Natural killer cell (primary cell): ENCODE data around the gene FAM107B. TPM values are rescaled to one million over a fixed set of nuclear protein-coding genes. Genes with fewer than 3 reads are reported as not detected.
A peak's percentile ranks its signal among the peaks of the same experiment; 100 is the strongest.

ENCODE experiments used
- ATAC-seq, 3 donors: fragments of 150-1000 bp in 2 of 3; fragments of 200-7000 bp in 1 of 3; cut with Tn5 transposase; 1 replicate in 1 of 3; 2 replicates in 2 of 3; pipeline ENCODE4 v1.10.0; 2021; ENCODE audit warnings: mild to moderate bottlenecking in 2 of 3, moderate library complexity in 2 of 3
- DNase-seq, 2 donors: peaks; one replicate each; pipeline versions ENCODE4 v3.0.0 to v3.0.0-alpha.2; 2013 to 2021; ENCODE audit warnings: mixed read lengths in 1 of 2
- H3K27ac ChIP-seq: one replicate; pipeline ENCODE4 v1.5.1; 2013; ENCODE audit warnings: mild to moderate bottlenecking, low read length
- H3K27me3 ChIP-seq: one replicate; pipeline ENCODE4 v1.6.1; 2013; ENCODE audit warnings: low read length; ENCODE audit not compliant: control insufficient read depth, insufficient read depth
- H3K36me3 ChIP-seq: one replicate; pipeline ENCODE4 v1.6.1; 2013; ENCODE audit warnings: low read length; ENCODE audit not compliant: control insufficient read depth, insufficient read depth
- H3K4me1 ChIP-seq: one replicate; pipeline ENCODE4 v1.6.1; 2013; ENCODE audit warnings: low read length; ENCODE audit not compliant: control insufficient read depth, insufficient read depth
- H3K4me3 ChIP-seq: one replicate; pipeline ENCODE4 v1.5.1; 2013; ENCODE audit warnings: low read length
- H3K9me3 ChIP-seq: one replicate; pipeline ENCODE4 v1.6.1; 2013; ENCODE audit warnings: low read length; ENCODE audit not compliant: control insufficient read depth, insufficient read depth
- H3K27ac Mint-ChIP-seq, 2 donors: one replicate each; pipeline ENCODE4 v1.8.0; 2022; ENCODE audit warnings: mild to moderate bottlenecking in 2 of 2, mixed read lengths in 2 of 2, moderate library complexity in 1 of 2
- H3K27me3 Mint-ChIP-seq, 2 donors: one replicate each; pipeline ENCODE4 v1.8.0; 2022; ENCODE audit warnings: low read depth in 2 of 2, mixed read lengths in 2 of 2
- H3K36me3 Mint-ChIP-seq: one replicate; pipeline ENCODE4 v1.8.0; 2022; ENCODE audit warnings: mixed read lengths
- H3K4me1 Mint-ChIP-seq, 2 donors: one replicate each; pipeline ENCODE4 v1.8.0; 2022; ENCODE audit warnings: mixed read lengths in 2 of 2
- H3K4me3 Mint-ChIP-seq: one replicate; pipeline ENCODE4 v1.8.0; 2022; ENCODE audit warnings: mild to moderate bottlenecking, moderate library complexity, mixed read lengths
- H3K9me3 Mint-ChIP-seq, 2 donors: one replicate each; pipeline ENCODE4 v1.8.0; 2022; ENCODE audit warnings: mixed read lengths in 2 of 2
- whole genome bisulfite sequencing: methylation state at CpG from one replicate; pipeline ENCODE4 v1.1.7; 2013; ENCODE audit warnings: missing lambda C conversion rate; ENCODE audit not compliant: insufficient coverage; 5-methylcytosine and 5-hydroxymethylcytosine counted together
- intact Hi-C: fragments of 100-400 bp; cut with micrococcal nuclease; formaldehyde crosslinking; loops from one replicate; pipeline ENCODE4 v1.14.2; 2022
- total RNA-seq, 4 donors: library from RNA; stranded (reverse); fragments of 120-200 nt in 1 of 4; gene quantifications; one replicate each; pipeline versions ENCODE4 v1.2.3 to v1.2.4, GENCODE V29; 2013 to 2022
- TF ChIP-seq, protein P1 (sequence below): fragments of 200-600 bp; IDR thresholded peaks from one replicate; pipeline ENCODE4 v1.8.0; 2022; ENCODE audit warnings: antibody characterized with exemption

FAM107B gene
- total RNA-seq, 3 donors from 2014 or later (not counting 1 experiment from before 2014, with no cell fraction given) = 165 to 226 (median 224) TPM

GRCh38 chr10:14737808-14738545, 36.7 kb downstream of the FAM107B start:
- no peaks in the 10 kb centered on the region for H3K27me3 ChIP-seq
- peaks cover 12% of the 10 kb centered on the region for H3K4me1 ChIP-seq
- no peak overlapping the region for H3K27ac ChIP-seq
- TF ChIP-seq, protein P1, sequence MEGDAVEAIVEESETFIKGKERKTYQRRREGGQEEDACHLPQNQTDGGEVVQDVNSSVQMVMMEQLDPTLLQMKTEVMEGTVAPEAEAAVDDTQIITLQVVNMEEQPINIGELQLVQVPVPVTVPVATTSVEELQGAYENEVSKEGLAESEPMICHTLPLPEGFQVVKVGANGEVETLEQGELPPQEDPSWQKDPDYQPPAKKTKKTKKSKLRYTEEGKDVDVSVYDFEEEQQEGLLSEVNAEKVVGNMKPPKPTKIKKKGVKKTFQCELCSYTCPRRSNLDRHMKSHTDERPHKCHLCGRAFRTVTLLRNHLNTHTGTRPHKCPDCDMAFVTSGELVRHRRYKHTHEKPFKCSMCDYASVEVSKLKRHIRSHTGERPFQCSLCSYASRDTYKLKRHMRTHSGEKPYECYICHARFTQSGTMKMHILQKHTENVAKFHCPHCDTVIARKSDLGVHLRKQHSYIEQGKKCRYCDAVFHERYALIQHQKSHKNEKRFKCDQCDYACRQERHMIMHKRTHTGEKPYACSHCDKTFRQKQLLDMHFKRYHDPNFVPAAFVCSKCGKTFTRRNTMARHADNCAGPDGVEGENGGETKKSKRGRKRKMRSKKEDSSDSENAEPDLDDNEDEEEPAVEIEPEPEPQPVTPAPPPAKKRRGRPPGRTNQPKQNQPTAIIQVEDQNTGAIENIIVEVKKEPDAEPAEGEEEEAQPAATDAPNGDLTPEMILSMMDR = no peak
- no peak overlapping the region for H3K4me3 ChIP-seq
- no peak overlapping the region for H3K27ac Mint-ChIP-seq
- ATAC-seq (no peak), DNase-seq (no peak)
- H3K9me3 Mint-ChIP-seq = no peaks in the 10 kb centered on the region
- intact Hi-C loops = no loop called here
- no peaks in the 10 kb centered on the region for H3K9me3 ChIP-seq
- no peaks in the 10 kb centered on the region for H3K36me3 Mint-ChIP-seq
- 88% methylated on average over 11 of the region's 11 CpGs for WGBS
- no peak overlapping the region for H3K4me3 Mint-ChIP-seq
- H3K4me1 Mint-ChIP-seq = peaks cover 0 to 6% of the 10 kb centered on the region in 2 donors
- no peaks in the 10 kb centered on the region for H3K27me3 Mint-ChIP-seq
- H3K36me3 ChIP-seq = no peaks in the 10 kb centered on the region

DNA sequence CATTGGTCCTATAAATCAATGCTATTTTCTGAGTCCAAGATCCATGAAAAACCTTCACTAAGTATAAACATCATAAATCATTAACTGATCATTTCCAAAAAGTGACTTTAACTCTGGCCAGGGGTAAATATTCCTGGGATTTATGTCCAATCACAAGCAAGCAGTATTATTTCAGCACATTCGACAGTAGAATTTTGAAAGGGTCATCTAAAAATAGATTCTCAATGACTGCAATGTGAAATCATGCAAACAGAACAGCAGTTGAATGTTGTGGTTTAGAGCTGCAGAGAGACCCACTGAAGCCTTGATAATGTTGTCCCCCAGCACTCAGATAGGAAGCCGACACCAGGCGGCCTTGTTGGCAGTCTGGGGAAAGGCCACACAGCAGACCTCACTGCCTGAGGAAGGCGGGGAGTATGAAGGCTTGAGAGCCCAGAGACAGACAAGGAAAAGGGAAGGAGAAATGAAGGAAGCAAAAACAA, 38.1 kb downstream of the FAM107B start:
- no peaks in the 10 kb centered on the region for H3K36me3 Mint-ChIP-seq
- ATAC-seq (no peak), DNase-seq (no peak)
- Histone ChIP-seq H3K4me3 (no peak overlapping the region), H3K9me3 (no peaks in the 10 kb centered on the region), H3K36me3 (no peaks in the 10 kb centered on the region), H3K27me3 (no peaks in the 10 kb centered on the region), H3K27ac (peak overlapping the region; percentile 34), H3K4me1 (peaks cover 8% of the 10 kb centered on the region)
- WGBS = 29% methylated on average over 4 of the region's 4 CpGs
- no peak overlapping the region for H3K4me3 Mint-ChIP-seq
- intact Hi-C loops = no loop called here
- no peaks in the 10 kb centered on the region for H3K9me3 Mint-ChIP-seq
- TF ChIP-seq, protein P1 = no peak
- H3K4me1 Mint-ChIP-seq = no peaks in the 10 kb centered on the region
- H3K27ac Mint-ChIP-seq = peak overlapping the region in 1 of 2 donors; percentile 21
- H3K27me3 Mint-ChIP-seq = no peaks in the 10 kb centered on the region

DNA sequence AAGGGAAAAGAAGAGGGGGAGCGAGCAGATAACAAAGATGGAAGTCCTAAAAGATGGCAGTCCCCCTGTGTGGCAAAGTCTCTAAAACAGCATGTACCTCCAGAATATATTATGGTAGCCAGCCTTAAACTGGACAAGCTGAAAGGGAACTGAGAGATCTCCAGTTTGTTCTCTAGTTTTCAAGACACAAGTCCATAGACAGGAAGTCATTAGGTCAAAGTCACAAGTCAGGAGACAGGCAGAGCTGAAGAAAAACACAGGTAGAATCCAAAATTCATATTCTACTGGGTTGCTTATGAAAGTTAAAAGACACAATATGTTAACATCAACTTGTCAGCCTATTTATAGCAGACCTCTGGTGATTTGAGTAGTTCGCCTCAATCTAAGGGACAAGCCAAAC, 38.7 kb downstream of the FAM107B start:
- Mint-ChIP-seq H3K9me3 (no peaks in the 10 kb centered on the region), H3K27ac (peak overlapping the region in 1 of 2 donors; percentile 21), H3K4me1 (no peaks in the 10 kb centered on the region), H3K4me3 (no peak overlapping the region), H3K36me3 (no peaks in the 10 kb centered on the region), H3K27me3 (no peaks in the 10 kb centered on the region)
- no peak overlapping the region for H3K4me3 ChIP-seq
- ATAC-seq = no peak
- H3K27ac ChIP-seq = peak overlapping the region; percentile 34
- 90% methylated on average over 2 of the region's 2 CpGs for WGBS
- intact Hi-C loops = no loop called here
- TF ChIP-seq, protein P1 = no peak
- H3K27me3 ChIP-seq = no peaks in the 10 kb centered on the region
- no peaks in the 10 kb centered on the region for H3K36me3 ChIP-seq
- no peak for DNase-seq
- no peaks in the 10 kb centered on the region for H3K9me3 ChIP-seq
- peaks cover 3% of the 10 kb centered on the region for H3K4me1 ChIP-seq
